Heart left ventricle (tissue), 16 donors: ENCODE data around the gene FRMD8. TPM values are rescaled to one million over a fixed set of nuclear protein-coding genes. Genes with fewer than 3 reads are reported as not detected.

Experiments
- ATAC-seq, 4 donors: fragments of 200-7000 bp; cut with Tn5 transposase; one replicate each; pipeline ENCODE4 v1.9.1; 2020 to 2022; ENCODE audit warnings: moderate library complexity in 4 of 4, mild to moderate bottlenecking in 3 of 4, moderate number of reproducible peaks in 1 of 4
- DNase-seq, 5 donors: peaks; one replicate each; pipeline ENCODE4 v3.0.0-alpha.2; 2020
- H3K27ac ChIP-seq, 12 donors: fragments of 200-600 bp; sonication (generic) in 4 of 12; one replicate each; pipeline versions ENCODE4 v1.5.0 to v1.8.0; 2016 to 2022; ENCODE audit warnings: mild to moderate bottlenecking in 2 of 12
- H3K27me3 ChIP-seq, 9 donors: fragments of 200-600 bp; sonication (generic) in 2 of 9; one replicate each; pipeline versions ENCODE4 v1.5.1 to v1.8.0; 2016 to 2022; ENCODE audit warnings: mild to moderate bottlenecking in 3 of 9
- H3K36me3 ChIP-seq, 9 donors: fragments of 200-600 bp; sonication (generic) in 2 of 9; one replicate each; pipeline versions ENCODE4 v1.5.0 to v1.8.0; 2018 to 2022; ENCODE audit warnings: mild to moderate bottlenecking in 2 of 9
- H3K4me1 ChIP-seq, 12 donors: fragments of 200-600 bp; sonication (generic) in 4 of 12; one replicate each; pipeline versions ENCODE4 v1.5.0 to v1.8.0; 2016 to 2022; ENCODE audit warnings: mild to moderate bottlenecking in 3 of 12
- H3K4me3 ChIP-seq, 12 donors: fragments of 200-600 bp; sonication (generic) in 4 of 12; one replicate each; pipeline versions ENCODE4 v1.5.0 to v1.8.0; 2017 to 2022; ENCODE audit warnings: mild to moderate bottlenecking in 9 of 12, moderate library complexity in 4 of 12
- H3K9me3 ChIP-seq, 12 donors: fragments of 200-600 bp; sonication (generic) in 4 of 12; one replicate each; pipeline versions ENCODE4 v1.5.0 to v1.8.0; 2016 to 2022; ENCODE audit warnings: mild to moderate bottlenecking in 1 of 12
- CTCF ChIP-seq, 12 donors: fragments of 200-600 bp; sonication (generic) in 4 of 12; IDR thresholded peaks; one replicate each; pipeline versions ENCODE4 v1.5.0 to v1.8.0; 2018 to 2022; ENCODE audit warnings: antibody characterized with exemption in 12 of 12, mild to moderate bottlenecking in 5 of 12
- POLR2A ChIP-seq, 2 donors: fragments of 450-650 bp; IDR thresholded peaks; one replicate each; pipeline ENCODE4 v1.6.1; 2017; ENCODE audit warnings: antibody characterized with exemption in 2 of 2, mild to moderate bottlenecking in 2 of 2, moderate library complexity in 2 of 2
- WGBS, 4 donors: extraction: QIAGEN DNeasy Blood & Tissue Kit in 2 of 4; methylation state at CpG; one replicate each; pipeline versions ENCODE4 v1.1.5 to v1.1.7; 2013 to 2018; 5-methylcytosine and 5-hydroxymethylcytosine counted together
- intact Hi-C, 10 donors: fragments of 100-400 bp; cut with DNase I; formaldehyde crosslinking; loops; one replicate each; pipeline versions ENCODE4 v1.11.1 to v1.14.2; 2022
- polyA plus RNA-seq, 2 donors: library from polyadenylated mRNA; stranded (reverse); fragments of 200-250 nt; gene quantifications; one replicate each; pipeline ENCODE4 v1.2.3, GENCODE V29; 2013
- total RNA-seq, 9 donors: library from RNA; depleted of rRNA in 2 of 9; stranded (reverse); fragments of >200 nt in 2 of 9; fragmentation: NEBNext Ultra II Directional in 3 of 9; extraction: Animal tissue kit (Norgen Biotek cat#: 25700) in 3 of 9; gene quantifications; one replicate each; pipeline versions ENCODE4 v1.1.0 to v1.2.4, GENCODE V29; 2016 to 2023
- donor health status: ischemic (EF 13 %, LVEDD 7.1; RV severe dilation, severe dysfunction).
- donor health status: healthy with polysubstance abuse.
- donor health status: DM: no; HTN: yes; CAD: no.
- donor health status: DM: no; HTN: no; CAD: no.
- donor health status: ischemic (EF 25% LVEDD 6.9; RV normal size, moderate dysfunction).
- donor health status: ischemic (EF 25% LVEDD 5.7; RV mildly dilated, moderate dysfunction).
- donor health status: healthy.
- donor health status: DM: yes; HTN: yes; CAD: no.
- donor health status: ischemic (EF 35%, LVEDD 5.7; RV mildly dilated, moderate dysfunction).
- donor health status: nonischemic (EF 11% LVEDD 7.7; RV severe dilation, severe dysfunction).
- donor health status: DM: yes; HTN: yes; CAD: no.
- donor health status: PGD.
- donor health status: ischemic (EF 29% LVEDD 5.4; RV normal size, mild dysfunction).
- donor health status: nonischemic (EF 23%, LVEDD 6.1; RV moderate dilation, normal function).

FRMD8 gene
- total and polyA plus RNA-seq, 11 donors = 6.1 to 24.1 (median 11.3) TPM

GRCh38 chr11:65419772-65420481 lies 33.5 kb downstream of the FRMD8 start:
- H3K4me1 ChIP-seq = peaks cover 11 to 68% (median 55%) of the 10 kb centered on the region in 12 donors
- peak; percentile 3 to 75 for TF ChIP-seq POLR2A (IDR thresholded peaks at IDR 0.05)
- no peak for TF ChIP-seq CTCF (IDR thresholded peaks at IDR 0.05)
- no peaks in the 10 kb centered on the region for H3K9me3 ChIP-seq
- WGBS, 4 donors = 0 to 2% (median 1%) methylated on average over 6 of the region's 6 CpGs
- H3K36me3 ChIP-seq = peaks cover 0 to 21% (median 9%) of the 10 kb centered on the region in 9 donors
- intact Hi-C loops = loop anchor here (1.0 to 10.0 kb wide), 10 partner anchors 37 to 152 kb away; partner anchors contain the start of genes SLC25A45 (in 4 of the 10), MALAT1 (in 2 of the 10), FAM89B (in 1 of the 10) and ZNRD2 (in 1 of the 10)
- ATAC-seq = peak; percentile 27 to 44 (median 32)
- peak overlapping the region; percentile 98 to 100 (median 100) for H3K27ac ChIP-seq
- no peaks in the 10 kb centered on the region for H3K27me3 ChIP-seq
- peak overlapping the region; percentile 6 to 96 (median 82) for H3K4me3 ChIP-seq
- DNase-seq = peak; percentile 93 to 97 (median 93)

- no peaks in the 10 kb centered on the region for H3K27me3 ChIP-seq
- TF ChIP-seq CTCF (IDR thresholded peaks at IDR 0.05) (no peak), POLR2A (IDR thresholded peaks at IDR 0.05) (no peak)
- no peaks in the 10 kb centered on the region for H3K9me3 ChIP-seq
- peaks cover 11 to 64% (median 53%) of the 10 kb centered on the region in 12 donors for H3K4me1 ChIP-seq
- H3K4me3 ChIP-seq = peak overlapping the region in 10 of 12 donors; percentile 38 to 96 (median 88)
- H3K36me3 ChIP-seq = peaks cover 3 to 27% (median 12%) of the 10 kb centered on the region in 9 donors
- intact Hi-C loops = loop anchor here in 4 of 10 donors (2.0 to 5.0 kb wide), 3 partner anchors 56 to 152 kb away; partner anchors contain the start of genes MALAT1 (in 2 of the 4), FAM89B (in 1 of the 4) and ZNRD2 (in 1 of the 4)
- DNase-seq = no peak
- 65 to 79% (median 74%) methylated on average over 2 of the region's 2 CpGs for WGBS, 4 donors
- H3K27ac ChIP-seq = peak overlapping the region; percentile 98 to 100 (median 100)
- no peak for ATAC-seq
These were observed 34.1 kb downstream of the FRMD8 start for GRCh38 chr11:65420506-65420905.

GRCh38 chr11:65420979-65421793 lies 34.7 kb downstream of the FRMD8 start:
- H3K4me3 ChIP-seq = peak overlapping the region; percentile 33 to 96 (median 91)
- ATAC-seq = peak; percentile 39 to 61 (median 48)
- H3K36me3 ChIP-seq = peaks cover 4 to 34% (median 18%) of the 10 kb centered on the region in 9 donors
- 4 to 13% (median 5%) methylated on average over 11 to 15 of the region's 15 CpGs for WGBS, 4 donors
- DNase-seq = peak; percentile 90 to 98 (median 93)
- intact Hi-C loops = loop anchor here in 4 of 10 donors (2.0 to 5.0 kb wide), 3 partner anchors 56 to 151 kb away; partner anchors contain the start of genes MALAT1 (in 2 of the 4), FAM89B (in 1 of the 4) and ZNRD2 (in 1 of the 4)
- no peak for TF ChIP-seq CTCF (IDR thresholded peaks at IDR 0.05)
- peak in 1 of 2 donors; percentile 64 for TF ChIP-seq POLR2A (IDR thresholded peaks at IDR 0.05)
- no peaks in the 10 kb centered on the region for H3K27me3 ChIP-seq
- H3K4me1 ChIP-seq = peaks cover 11 to 58% (median 47%) of the 10 kb centered on the region in 12 donors
- H3K9me3 ChIP-seq = no peaks in the 10 kb centered on the region
- peak overlapping the region; percentile 98 to 100 (median 100) for H3K27ac ChIP-seq
